Activated B cell treated with CpG ODN at 0.5 μM for 24 hours (primary cell): ENCODE results near the gene TCF12. TPM values are rescaled to one million over a fixed set of nuclear protein-coding genes. Genes with fewer than 3 reads are reported as not detected.
"Not testable (repeated sequence)": the region's sequence is repeated elsewhere in the genome, so short reads cannot be mapped to it uniquely, and the experiment has no call there.

Experiments used
- ATAC-seq: fragments of 200-7000 bp; cut with Tn5 transposase; one replicate; pipeline ENCODE4 v1.10.0; 2021; ENCODE audit warnings: low read depth, mild to moderate bottlenecking, moderate library complexity
- CTCF ChIA-PET: fragments of 350-600 bp; sonication (Branson Sonifier 250); formaldehyde crosslinking; loops from one replicate; lab custom pipeline; 2021; ENCODE audit warnings: antibody characterized with exemption; lab: Charles Lee
- POLR2A ChIA-PET: fragments of 350-600 bp; sonication (Branson Sonifier 250); formaldehyde crosslinking; loops from one replicate; lab custom pipeline; 2021; ENCODE audit warnings: antibody characterized with exemption; lab: Charles Lee
- DNase-seq: peaks from one replicate; pipeline ENCODE4 v3.0.0; 2022
- H3K27ac Mint-ChIP-seq: one replicate; pipeline ENCODE4 v1.8.0; 2020; ENCODE audit warnings: mixed read lengths
- H3K27me3 Mint-ChIP-seq: one replicate; pipeline ENCODE4 v1.8.0; 2021; ENCODE audit warnings: mixed read lengths
- H3K36me3 Mint-ChIP-seq: one replicate; pipeline ENCODE4 v1.8.0; 2021; ENCODE audit warnings: low read depth, mixed read lengths
- H3K4me1 Mint-ChIP-seq: one replicate; pipeline ENCODE4 v1.8.0; 2021; ENCODE audit warnings: mixed read lengths
- H3K4me3 Mint-ChIP-seq: one replicate; pipeline ENCODE4 v1.8.0; 2020; ENCODE audit warnings: mild to moderate bottlenecking, mixed read lengths
- H3K9me3 Mint-ChIP-seq: one replicate; pipeline ENCODE4 v1.8.0; 2020; ENCODE audit warnings: mixed read lengths
- intact Hi-C: fragments of 100-400 bp; cut with micrococcal nuclease; formaldehyde crosslinking; loops from one replicate; pipeline ENCODE4 v1.15.1; 2024
- total RNA-seq: library from RNA; stranded (reverse); gene quantifications from 2 replicates; pipeline ENCODE4 v1.2.3, GENCODE V29; 2022
- TF ChIP-seq, protein P1 (sequence below): fragments of 200-600 bp; IDR thresholded peaks from one replicate; pipeline ENCODE4 v1.8.0; 2022; ENCODE audit warnings: antibody characterized with exemption, mild to moderate bottlenecking

The TCF12 gene
- total RNA-seq, 1 donor from 2014 or later = 119 TPM

DNA sequence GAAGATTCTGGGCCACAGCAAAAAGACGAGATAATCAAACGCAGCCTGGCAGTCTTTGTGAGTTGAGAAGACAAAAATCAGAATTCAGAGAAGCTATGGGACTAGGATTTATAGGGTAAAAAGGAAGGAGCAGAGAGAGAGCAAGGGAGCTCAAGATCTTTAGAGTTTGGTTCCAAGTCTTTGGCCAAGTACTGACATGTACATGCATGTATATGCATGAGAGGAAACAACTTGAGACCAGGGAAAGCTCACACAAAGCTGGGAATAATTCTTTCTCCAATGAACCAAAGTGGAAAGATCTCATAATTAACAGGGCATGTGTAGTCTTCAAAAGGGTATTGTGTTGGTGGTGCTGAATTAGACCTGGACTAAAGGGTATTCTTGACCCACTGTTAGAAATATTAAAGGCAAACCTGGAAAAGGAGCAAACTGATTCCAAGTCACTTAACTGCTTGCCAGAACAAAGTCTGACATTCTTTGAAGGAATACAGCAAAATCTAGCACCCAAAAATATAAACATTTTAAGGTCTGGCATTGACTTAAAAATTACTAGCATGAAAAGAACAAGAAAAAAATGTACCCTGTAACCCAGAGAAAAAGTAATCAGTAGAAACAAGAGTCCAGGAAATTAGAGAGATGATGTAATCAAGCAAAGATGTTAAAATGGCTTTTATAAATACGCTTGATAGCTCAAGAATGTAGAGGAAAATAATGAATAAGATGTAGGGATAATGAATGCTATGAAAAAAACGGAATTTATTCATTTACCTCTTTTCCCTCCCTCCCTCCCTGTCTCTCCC lies 231.8 kb downstream of the TCF12 start:
- Mint-ChIP-seq H3K27me3 (no peaks in the 10 kb centered on the region), H3K4me3 (no peak overlapping the region), H3K27ac (no peak overlapping the region), H3K4me1 (peaks cover 33% of the 10 kb centered on the region), H3K36me3 (peaks cover 35% of the 10 kb centered on the region), H3K9me3 (peaks cover 10% of the 10 kb centered on the region)
- TF ChIP-seq, protein P1, sequence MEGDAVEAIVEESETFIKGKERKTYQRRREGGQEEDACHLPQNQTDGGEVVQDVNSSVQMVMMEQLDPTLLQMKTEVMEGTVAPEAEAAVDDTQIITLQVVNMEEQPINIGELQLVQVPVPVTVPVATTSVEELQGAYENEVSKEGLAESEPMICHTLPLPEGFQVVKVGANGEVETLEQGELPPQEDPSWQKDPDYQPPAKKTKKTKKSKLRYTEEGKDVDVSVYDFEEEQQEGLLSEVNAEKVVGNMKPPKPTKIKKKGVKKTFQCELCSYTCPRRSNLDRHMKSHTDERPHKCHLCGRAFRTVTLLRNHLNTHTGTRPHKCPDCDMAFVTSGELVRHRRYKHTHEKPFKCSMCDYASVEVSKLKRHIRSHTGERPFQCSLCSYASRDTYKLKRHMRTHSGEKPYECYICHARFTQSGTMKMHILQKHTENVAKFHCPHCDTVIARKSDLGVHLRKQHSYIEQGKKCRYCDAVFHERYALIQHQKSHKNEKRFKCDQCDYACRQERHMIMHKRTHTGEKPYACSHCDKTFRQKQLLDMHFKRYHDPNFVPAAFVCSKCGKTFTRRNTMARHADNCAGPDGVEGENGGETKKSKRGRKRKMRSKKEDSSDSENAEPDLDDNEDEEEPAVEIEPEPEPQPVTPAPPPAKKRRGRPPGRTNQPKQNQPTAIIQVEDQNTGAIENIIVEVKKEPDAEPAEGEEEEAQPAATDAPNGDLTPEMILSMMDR = no peak
- POLR2A ChIA-PET = interaction anchor here (0.8 to 1.3 kb wide), 2 partner anchors 131 to 160 kb away, joined by 3 to 8 read pairs; no protein-coding TSS in a partner anchor
- ATAC-seq (no peak), DNase-seq (no peak)
- CTCF ChIA-PET = interaction anchor here (1.9 to 8.0 kb wide), 3 partner anchors 61 to 378 kb away, joined by 7 to 202 read pairs (median 38); no protein-coding TSS in a partner anchor
- intact Hi-C loops = no loop called here

DNA sequence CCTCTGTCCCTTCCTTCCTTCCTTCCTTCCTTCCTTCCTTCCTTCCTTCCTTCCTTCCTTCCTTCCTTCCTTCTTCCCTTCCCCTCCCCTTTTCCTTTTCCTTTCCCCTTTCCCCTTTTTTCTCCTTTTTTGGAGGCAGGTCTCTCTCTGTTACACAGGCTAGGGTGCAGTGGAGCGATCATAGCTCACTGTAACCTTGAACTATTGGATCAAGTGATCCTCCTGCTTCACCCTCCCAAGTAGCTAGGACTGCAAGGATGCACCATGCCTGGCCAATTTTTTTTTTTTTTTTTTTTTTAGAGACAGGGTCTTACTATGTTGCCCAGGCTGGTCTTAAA lies 232.4 kb downstream of the TCF12 start:
- peaks cover 33% of the 10 kb centered on the region for H3K4me1 Mint-ChIP-seq
- H3K27me3 Mint-ChIP-seq, DNase-seq, intact Hi-C loops, H3K4me3 Mint-ChIP-seq, H3K27ac Mint-ChIP-seq, H3K9me3 Mint-ChIP-seq, ATAC-seq: not testable (repeated sequence)
- CTCF ChIA-PET = interaction anchor here (8.0 kb wide), 1 partner anchor 155 kb away, joined by 202 read pairs; no protein-coding TSS in a partner anchor
- POLR2A ChIA-PET = interaction anchor here (0.7 to 1.3 kb wide), 3 partner anchors 9 to 160 kb away, joined by 3 to 8 read pairs (median 4); no protein-coding TSS in a partner anchor
- peaks cover 35% of the 10 kb centered on the region for H3K36me3 Mint-ChIP-seq

DNA sequence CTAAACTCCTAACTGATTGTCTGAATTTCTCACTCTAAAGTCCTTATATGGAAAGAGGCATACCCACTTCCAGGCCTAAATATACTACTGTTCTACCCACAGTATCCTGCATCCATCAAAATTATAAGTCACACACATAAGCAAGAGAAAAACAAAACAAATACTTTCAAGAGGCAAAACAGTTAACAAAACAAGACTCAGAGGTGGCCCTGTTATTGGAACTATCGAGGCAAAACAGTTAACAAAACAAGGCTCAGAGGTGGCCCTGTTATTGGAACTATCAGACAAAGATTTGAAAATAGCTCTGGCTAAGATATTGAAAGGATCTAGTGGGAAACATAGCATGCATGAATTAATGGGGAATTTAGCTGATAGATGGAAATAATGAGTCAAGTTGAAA lies 233.7 kb downstream of the TCF12 start:
- CTCF ChIA-PET = interaction anchor here (8.0 kb wide), 1 partner anchor 154 kb away, joined by 202 read pairs; no protein-coding TSS in a partner anchor

DNA sequence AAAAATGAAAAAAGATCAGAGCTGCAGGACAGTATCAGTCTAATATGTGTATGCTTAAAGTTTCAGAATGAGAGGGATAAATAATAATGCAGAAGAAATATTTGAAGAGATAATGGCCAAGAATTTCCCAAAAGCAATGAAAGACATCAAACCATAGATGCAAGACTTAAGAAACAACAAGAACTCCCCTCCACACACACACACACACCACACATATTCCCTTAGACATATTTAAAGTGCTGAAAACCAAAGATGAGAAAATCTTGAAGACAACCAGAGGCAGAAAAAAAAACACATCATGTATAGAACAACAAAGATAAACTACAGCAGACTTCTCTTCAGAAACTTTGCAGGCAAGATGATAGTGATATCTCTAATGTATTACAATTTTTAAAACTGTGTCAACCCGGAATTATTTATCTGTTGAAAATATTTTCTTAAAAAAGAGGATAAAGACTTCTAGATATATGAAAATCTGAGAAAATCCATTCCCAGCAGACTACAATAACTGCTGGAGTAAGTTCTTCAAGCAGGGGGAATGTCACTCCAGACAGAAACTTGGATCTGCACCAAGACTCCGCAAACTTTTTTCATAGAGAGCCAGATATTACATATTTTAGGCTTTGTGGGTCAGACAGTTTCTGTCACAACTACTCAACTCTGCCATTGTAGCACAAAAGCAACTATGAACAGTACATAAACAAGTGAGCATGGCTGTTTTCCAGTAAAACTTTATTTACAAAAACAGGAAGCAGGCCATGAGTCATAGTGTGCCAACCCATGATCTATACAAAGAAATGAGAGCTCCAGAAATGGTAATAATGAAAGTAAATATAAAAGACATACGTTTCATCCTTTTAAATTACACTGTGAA lies 234.5 kb downstream of the TCF12 start:
- CTCF ChIA-PET = interaction anchor here (1.0 to 1.4 kb wide), 2 partner anchors 154 to 374 kb away, joined by 4 to 5 read pairs; no protein-coding TSS in a partner anchor
- Mint-ChIP-seq H3K9me3 (peaks cover 10% of the 10 kb centered on the region), H3K4me1 (peaks cover 21% of the 10 kb centered on the region), H3K4me3 (no peak overlapping the region), H3K27me3 (no peaks in the 10 kb centered on the region), H3K27ac (no peak overlapping the region), H3K36me3 (peaks cover 37% of the 10 kb centered on the region)
- TF ChIP-seq, protein P1 = no peak
- no peak for DNase-seq
- intact Hi-C loops = no loop called here
- POLR2A ChIA-PET = no interaction called here
- peak; percentile 42 for ATAC-seq

More for the DNA sequence above, 233.7 kb downstream of the TCF12 start:
- no peak overlapping the region for H3K4me3 Mint-ChIP-seq
- H3K36me3 Mint-ChIP-seq = peaks cover 37% of the 10 kb centered on the region
- intact Hi-C loops = no loop called here
- peaks cover 10% of the 10 kb centered on the region for H3K9me3 Mint-ChIP-seq
- H3K27me3 Mint-ChIP-seq = no peaks in the 10 kb centered on the region
- DNase-seq = no peak
- TF ChIP-seq, protein P1 = no peak
- POLR2A ChIA-PET = interaction anchor here (0.7 to 1.0 kb wide), 2 partner anchors 57 to 128 kb away, joined by 6 to 7 read pairs; no protein-coding TSS in a partner anchor
- ATAC-seq = no peak
- peaks cover 26% of the 10 kb centered on the region for H3K4me1 Mint-ChIP-seq
- H3K27ac Mint-ChIP-seq = no peak overlapping the region

- H3K9me3 Mint-ChIP-seq = peaks cover 10% of the 10 kb centered on the region
- CTCF ChIA-PET = interaction anchor here (1.6 kb wide), 1 partner anchor 371 kb away, joined by 5 read pairs; no protein-coding TSS in a partner anchor
- no peak overlapping the region for H3K27ac Mint-ChIP-seq
Observed at GRCh38 chr15:57156210-57156884, 237.9 kb downstream of the TCF12 start.

More at GRCh38 chr15:57156210-57156884, 237.9 kb downstream of the TCF12 start:
- TF ChIP-seq, protein P1 = no peak
- Mint-ChIP-seq H3K4me3 (no peak overlapping the region), H3K4me1 (peaks cover 16% of the 10 kb centered on the region), H3K36me3 (peaks cover 28% of the 10 kb centered on the region), H3K27me3 (no peaks in the 10 kb centered on the region)
- intact Hi-C loops = no loop called here
- DNase-seq (no peak), ATAC-seq (no peak)
- POLR2A ChIA-PET = no interaction called here
